OCI-M1 (cell line): ENCODE results near the gene RPL37A.

Experiments
- DNase-seq: peaks from one replicate; lab custom pipeline; 2025; lab: John Stamatoyannopoulos, UW

Gene RPL37A

GRCh38 chr2:216490061-216490460 lies 8.6 kb upstream of the RPL37A start:
- no peak for DNase-seq

- DNase-seq: peak; percentile 50
These were observed 6.6 kb upstream of the RPL37A start for GRCh38 chr2:216491793-216492596.

- no peak for DNase-seq
These were observed 5.9 kb upstream of the RPL37A start for GRCh38 chr2:216492597-216493333.

GRCh38 chr2:216493334-216493685 lies 5.3 kb upstream of the RPL37A start:
- no peak for DNase-seq

GRCh38 chr2:216495656-216496055 lies 3.0 kb upstream of the RPL37A start:
- DNase-seq: no peak

- DNase-seq: no peak
These were observed 1.1 kb upstream of the RPL37A start for GRCh38 chr2:216497382-216498069.

- DNase-seq: peak; percentile 64
These were observed 620 bp upstream of the RPL37A start for GRCh38 chr2:216498070-216498378.

- no peak for DNase-seq
These were observed 1.1 kb downstream of the RPL37A start for GRCh38 chr2:216499641-216500218.

- no peak for DNase-seq
These were observed 1.9 kb downstream of the RPL37A start for GRCh38 chr2:216500572-216500971.

- DNase-seq: no peak
These were observed 3.2 kb downstream of the RPL37A start for GRCh38 chr2:216501854-216502253.

- DNase-seq: no peak
These were observed 3.9 kb downstream of the RPL37A start for GRCh38 chr2:216502381-216503158.

- no peak for DNase-seq
These were observed 4.5 kb downstream of the RPL37A start for GRCh38 chr2:216503159-216503629.

- no peak for DNase-seq
These were observed 5.2 kb downstream of the RPL37A start for GRCh38 chr2:216503697-216504375.

- no peak for DNase-seq
These were observed 5.7 kb downstream of the RPL37A start for GRCh38 chr2:216504376-216504762.

GRCh38 chr2:216505133-216506106 lies 6.8 kb downstream of the RPL37A start:
- DNase-seq: no peak

- no peak for DNase-seq
These were observed 8.8 kb downstream of the RPL37A start for GRCh38 chr2:216507220-216508160.

- DNase-seq: no peak
These were observed 9.6 kb downstream of the RPL37A start for GRCh38 chr2:216508229-216508628.

GRCh38 chr2:216516730-216517350 lies 18.2 kb downstream of the RPL37A start:
- peak; percentile 76 for DNase-seq
